ENCODE results near the gene ZNF419. TPM values are rescaled to one million over a fixed set of nuclear protein-coding genes. Genes with fewer than 3 reads are reported as not detected.

ZNF419 gene
- total and polyA plus RNA-seq, 5 donors: 6.7 to 10.2 (median 8.4) TPM

GRCh38 chr19:57527136-57527881, 39.8 kb downstream of the ZNF419 start, which contains the start of gene ZNF549:
ZNF549 (plus strand) TSS chr19:57527356; CDS start chr19:57527574, 218 bp downstream.
- H3K4me1 ChIP-seq (ENCODE audit: control insufficient read depth, insufficient read depth, low read length): peaks cover 4% of the 10 kb centered on the region
- intact Hi-C loops (cut with DNase I): no loop called here

GRCh38 chr19:57537953-57538547, 50.5 kb downstream of the ZNF419 start:
- no peak for DNase-seq
- ATAC-seq: no peak
- Histone ChIP-seq H3K4me3 (ENCODE audit: low read length) (no peak overlapping the region), H3K27me3 (ENCODE audit: control insufficient read depth, insufficient read depth) (no peaks in the 10 kb centered on the region), H3K27ac (ENCODE audit: low read length) (no peak overlapping the region), H3K9me3 (ENCODE audit: control insufficient read depth, low read length) (peaks cover 36% of the 10 kb centered on the region), H3K4me1 (ENCODE audit: control insufficient read depth, insufficient read depth, low read length) (no peaks in the 10 kb centered on the region)
- WGBS: 98% methylated on average over 7 of the region's 7 CpGs
- intact Hi-C loops (cut with DNase I): no loop called here

More at GRCh38 chr19:57527136-57527881, 39.8 kb downstream of the ZNF419 start, which contains the start of gene ZNF549:
- H3K27me3 ChIP-seq (ENCODE audit: control insufficient read depth, insufficient read depth): no peaks in the 10 kb centered on the region
- under 1% methylated on average over 64 of the region's 64 CpGs for WGBS
- peak within 1 kb of the TSS; percentile 94 for H3K4me3 ChIP-seq (ENCODE audit: low read length)
- peak within 1 kb of the TSS; percentile 13 for H3K27ac ChIP-seq (ENCODE audit: low read length)
- no peaks in the 10 kb centered on the region for H3K9me3 ChIP-seq (ENCODE audit: control insufficient read depth, low read length)
- peak; percentile 100 for ATAC-seq
- peak; percentile 92 to 95 (median 95) for DNase-seq

Other genes with a start within 250 kb of the ZNF419 start
- 10 to 100 TPM in 2 of 4 donors, 1 to 10 TPM in 2; 9.3 to 14.6 (median 10.0) TPM for gene ZNF805, start 247.1 kb upstream of the ZNF419 start, total RNA-seq
- 1.3 TPM for gene ZNF805, start 247.1 kb upstream of the ZNF419 start, polyA plus RNA-seq
- gene ZNF460, start 207.3 kb upstream of the ZNF419 start, total RNA-seq: 10 to 100 TPM; 30.6 to 46.5 (median 36.1) TPM
- 3.5 TPM for gene ZNF460, start 207.3 kb upstream of the ZNF419 start, polyA plus RNA-seq
- 1 to 10 TPM; 5.8 to 7.6 (median 6.6) TPM for gene ZNF543, start 167.3 kb upstream of the ZNF419 start, total RNA-seq
- gene ZNF543, start 167.3 kb upstream of the ZNF419 start, polyA plus RNA-seq: 2.1 TPM
- 10 to 100 TPM in 3 of 4 donors, 1 to 10 TPM in 1; 8.5 to 12.6 (median 11.2) TPM for gene ZNF304, start 136.5 kb upstream of the ZNF419 start, total RNA-seq
- 3.9 TPM for gene ZNF304, start 136.5 kb upstream of the ZNF419 start, polyA plus RNA-seq
- gene TRAPPC2B, start 124.2 kb upstream of the ZNF419 start, total RNA-seq: 10 to 100 TPM; 10.8 to 14.5 (median 11.7) TPM
- 38.6 TPM for gene TRAPPC2B, start 124.2 kb upstream of the ZNF419 start, polyA plus RNA-seq
- 1 to 10 TPM; 3.0 to 5.6 (median 4.6) TPM for gene ZNF547, start 124.2 kb upstream of the ZNF419 start, total RNA-seq
- gene ZNF547, start 124.2 kb upstream of the ZNF419 start, polyA plus RNA-seq: 2.7 TPM
- gene ZNF548, start 97.9 kb upstream of the ZNF419 start, total RNA-seq: 10 to 100 TPM; 13.4 to 20.1 (median 16.8) TPM
- gene ZNF548, start 97.9 kb upstream of the ZNF419 start, polyA plus RNA-seq: 10.7 TPM
- 10 to 100 TPM in 3 of 4 donors, 1 to 10 TPM in 1; 8.7 to 12.1 (median 10.8) TPM for gene ZNF17, start 76.6 kb upstream of the ZNF419 start, total RNA-seq
- gene ZNF17, start 76.6 kb upstream of the ZNF419 start, polyA plus RNA-seq: 3.6 TPM
- gene ZNF749, start 52.4 kb upstream of the ZNF419 start, total RNA-seq: 1 to 10 TPM; 2.5 to 5.4 (median 3.3) TPM
- gene ZNF749, start 52.4 kb upstream of the ZNF419 start, polyA plus RNA-seq: 1.9 TPM
- gene VN1R1, start 30.6 kb upstream of the ZNF419 start, total RNA-seq: 1 to 10 TPM; 3.3 to 4.3 (median 3.4) TPM
- 2.3 TPM for gene VN1R1, start 30.6 kb upstream of the ZNF419 start, polyA plus RNA-seq
- gene ZNF772, start 10.2 kb upstream of the ZNF419 start, total RNA-seq: 10 to 100 TPM; 19.7 to 23.5 (median 21.1) TPM
- 5.3 TPM for gene ZNF772, start 10.2 kb upstream of the ZNF419 start, polyA plus RNA-seq
- 1 to 10 TPM; 5.7 to 7.6 (median 6.9) TPM for gene ZNF773, start 12.2 kb downstream of the ZNF419 start, total RNA-seq
- gene ZNF773, start 12.2 kb downstream of the ZNF419 start, polyA plus RNA-seq: 3.8 TPM
- gene ZNF549, start 39.6 kb downstream of the ZNF419 start, total RNA-seq: 1 to 10 TPM; 4.4 to 4.8 (median 4.5) TPM
- 2.0 TPM for gene ZNF549, start 39.6 kb downstream of the ZNF419 start, polyA plus RNA-seq
- gene ZNF550, start 72.1 kb downstream of the ZNF419 start, total RNA-seq: 1 to 10 TPM; 6.7 to 9.5 (median 7.9) TPM
- gene ZNF550, start 72.1 kb downstream of the ZNF419 start, polyA plus RNA-seq: 3.1 TPM
- 1 to 10 TPM; 4.7 to 5.9 (median 4.8) TPM for gene ZNF416, start 91.2 kb downstream of the ZNF419 start, total RNA-seq
- 2.4 TPM for gene ZNF416, start 91.2 kb downstream of the ZNF419 start, polyA plus RNA-seq
- 1 to 10 TPM; 5.0 to 6.3 (median 5.5) TPM for gene ZIK1, start 96.4 kb downstream of the ZNF419 start, total RNA-seq
- 2.0 TPM for gene ZIK1, start 96.4 kb downstream of the ZNF419 start, polyA plus RNA-seq
- 1 to 10 TPM; 3.7 to 5.9 (median 5.0) TPM for gene ZNF530, start 112.1 kb downstream of the ZNF419 start, total RNA-seq
- 8.4 TPM for gene ZNF530, start 112.1 kb downstream of the ZNF419 start, polyA plus RNA-seq
- 10 to 100 TPM; 15.1 to 20.1 (median 17.3) TPM for gene ZNF134, start 126.5 kb downstream of the ZNF419 start, total RNA-seq
- gene ZNF134, start 126.5 kb downstream of the ZNF419 start, polyA plus RNA-seq: 5.5 TPM
- 10 to 100 TPM; 11.9 to 15.0 (median 13.6) TPM for gene ZNF211, start 145.4 kb downstream of the ZNF419 start, total RNA-seq
- 8.0 TPM for gene ZNF211, start 145.4 kb downstream of the ZNF419 start, polyA plus RNA-seq
- gene ZSCAN4, start 181.2 kb downstream of the ZNF419 start, total RNA-seq: under 1 TPM in 3 of 4 donors, not detected in 1; 0.23 to 0.37 (median 0.33) TPM
- gene ZSCAN4, start 181.2 kb downstream of the ZNF419 start, polyA plus RNA-seq: 0.16 TPM
- 1 to 10 TPM; 3.1 to 5.7 (median 4.2) TPM for gene ZNF551, start 194.2 kb downstream of the ZNF419 start, total RNA-seq
- 2.0 TPM for gene ZNF551, start 194.2 kb downstream of the ZNF419 start, polyA plus RNA-seq
- gene ZNF154, start 221.5 kb downstream of the ZNF419 start, total RNA-seq: 10 to 100 TPM in 1 of 4 donors, 1 to 10 TPM in 3; 7.2 to 10.1 (median 8.1) TPM
- gene ZNF154, start 221.5 kb downstream of the ZNF419 start, polyA plus RNA-seq: 4.5 TPM
- 10 to 100 TPM in 1 of 4 donors, 1 to 10 TPM in 3; 8.1 to 11.5 (median 8.8) TPM for gene ZNF671, start 239.9 kb downstream of the ZNF419 start, total RNA-seq
- 4.8 TPM for gene ZNF671, start 239.9 kb downstream of the ZNF419 start, polyA plus RNA-seq